ENCODE measurements around the gene VPS4A.
"Not testable (repeated sequence)": the region's sequence is repeated elsewhere in the genome, so short reads cannot be mapped to it uniquely, and the experiment has no call there.

The VPS4A gene

GRCh38 chr16:69310653-69311532, at the start of gene VPS4A:
VPS4A (plus strand) TSS chr16:69311350; CDS start chr16:69311512, 162 bp downstream.
- peak; percentile 96 to 98 (median 96) for DNase-seq (ENCODE audit: low read depth in 2 of 3, low spot score in 1 of 3)

DNA sequence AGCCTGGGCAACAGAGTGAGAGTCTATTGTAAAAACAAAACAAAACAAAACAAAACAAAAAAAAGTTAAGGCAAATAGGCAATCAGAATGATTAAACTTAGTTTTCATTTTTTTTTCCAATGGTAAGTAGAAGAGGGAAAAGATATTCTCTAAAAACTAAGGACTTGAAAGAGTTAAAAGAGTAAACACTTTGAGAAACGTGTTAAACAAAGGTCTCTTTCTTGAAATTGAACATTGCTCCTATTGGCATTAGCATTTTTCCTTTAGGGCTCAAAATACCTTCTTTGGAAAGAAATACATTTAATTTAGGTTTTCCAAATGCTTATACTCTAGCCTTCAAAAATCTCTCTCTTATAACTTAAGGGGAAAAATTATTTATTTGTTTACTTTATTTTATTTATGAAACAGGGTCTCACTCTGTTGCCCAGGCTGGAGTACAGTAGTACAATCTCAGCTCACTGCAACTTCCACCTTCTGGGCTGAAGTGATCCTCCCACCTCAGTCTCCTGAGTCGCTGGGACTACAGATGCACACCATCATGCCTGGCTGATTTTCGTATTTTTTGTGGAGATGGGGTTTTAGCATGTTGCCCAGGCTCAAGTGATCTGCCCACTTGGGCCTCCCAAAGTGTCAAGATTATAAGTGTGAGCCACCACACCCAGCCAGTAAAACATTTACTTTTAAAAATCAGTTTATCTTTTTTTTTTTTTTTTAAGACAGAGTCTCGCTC, 44.7 kb upstream of the VPS4A start:
- no peak for DNase-seq (ENCODE audit: low read depth in 2 of 3, low spot score in 1 of 3)

GRCh38 chr16:69267633-69268032, 43.5 kb upstream of the VPS4A start:
- DNase-seq (ENCODE audit: low read depth in 2 of 3, low spot score in 1 of 3), result no peak

GRCh38 chr16:69270395-69270794, 40.8 kb upstream of the VPS4A start:
- no peak for DNase-seq (ENCODE audit: low read depth in 2 of 3, low spot score in 1 of 3)

- DNase-seq (ENCODE audit: low read depth in 2 of 3, low spot score in 1 of 3), result no peak
These were observed 40.3 kb upstream of the VPS4A start for GRCh38 chr16:69270831-69271230.

- DNase-seq (ENCODE audit: low read depth in 2 of 3, low spot score in 1 of 3), result no peak
These were observed 38.1 kb upstream of the VPS4A start for GRCh38 chr16:69273009-69273408.

DNA sequence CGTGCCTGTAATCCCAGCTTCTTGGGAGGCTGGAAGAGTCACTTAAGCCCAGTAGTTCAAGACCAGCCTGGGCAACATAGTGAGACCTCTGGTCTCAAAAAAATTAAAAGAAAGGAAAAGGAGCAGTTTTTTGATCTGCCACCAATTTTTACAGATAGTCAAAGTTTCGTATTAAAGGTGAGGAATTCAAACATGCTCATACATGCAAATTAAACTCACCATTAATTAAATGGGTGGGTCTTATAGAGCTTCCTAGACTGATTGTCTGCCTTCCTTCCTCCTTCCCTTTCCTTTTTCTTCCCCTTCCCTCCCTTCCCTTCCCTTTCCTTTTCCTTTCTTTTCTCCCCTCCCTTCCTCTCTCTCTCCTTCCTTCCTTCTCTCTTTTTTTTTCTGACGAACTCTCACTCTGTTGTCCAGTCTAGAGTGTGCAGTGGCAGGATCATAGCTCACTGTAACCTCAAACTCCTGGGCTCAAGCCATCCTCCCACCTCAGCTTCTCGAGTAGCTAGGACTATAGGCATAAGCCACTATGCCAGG, 36.4 kb upstream of the VPS4A start:
- DNase-seq (ENCODE audit: low read depth in 2 of 3, low spot score in 1 of 3), result no peak

DNA sequence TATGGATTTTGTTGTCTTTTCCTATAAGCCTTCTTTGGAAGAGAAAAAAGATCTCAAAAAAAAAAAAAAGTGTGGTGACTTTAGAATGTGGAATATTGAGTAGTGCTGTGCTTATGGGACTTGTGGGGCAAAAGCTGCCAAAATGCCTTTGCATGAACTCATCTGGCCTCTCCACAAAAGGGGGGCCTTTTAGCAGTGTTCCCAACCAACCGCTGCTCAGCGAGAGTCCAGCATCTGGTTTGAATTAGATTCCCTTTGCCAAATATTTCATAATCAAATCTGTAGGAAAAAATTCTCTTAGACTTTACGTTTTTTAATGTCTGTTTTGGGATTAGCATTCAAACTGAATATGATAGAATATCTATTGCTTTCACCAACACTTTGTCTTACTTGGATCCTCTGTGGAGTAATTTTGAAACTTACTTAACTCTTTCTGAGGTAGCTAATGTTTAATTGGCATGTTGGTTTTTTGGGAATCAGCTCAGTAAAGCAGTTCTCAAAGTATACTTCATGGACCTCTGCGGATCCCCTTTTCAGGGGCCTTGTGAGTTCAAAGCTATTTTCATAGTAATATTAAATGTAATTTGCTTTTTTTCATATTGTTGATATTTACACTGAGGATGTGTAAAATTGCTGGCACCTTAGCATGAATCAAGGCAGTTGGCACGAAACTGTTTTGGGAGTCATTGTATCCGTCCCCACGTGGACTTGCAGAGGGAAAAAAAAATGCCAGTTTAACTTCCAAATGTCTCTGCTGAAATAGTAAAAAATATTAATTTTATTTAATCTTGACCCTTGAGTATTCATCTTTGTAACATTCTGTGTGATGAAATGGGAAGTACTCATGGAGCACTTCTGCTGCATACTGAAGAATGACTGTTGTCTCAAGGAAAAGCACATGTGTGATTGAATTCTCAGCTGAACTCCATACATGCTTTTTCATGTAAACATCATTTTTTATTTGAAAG, 34.7 kb upstream of the VPS4A start:
- no peak for DNase-seq (ENCODE audit: low read depth in 2 of 3, low spot score in 1 of 3)

DNA sequence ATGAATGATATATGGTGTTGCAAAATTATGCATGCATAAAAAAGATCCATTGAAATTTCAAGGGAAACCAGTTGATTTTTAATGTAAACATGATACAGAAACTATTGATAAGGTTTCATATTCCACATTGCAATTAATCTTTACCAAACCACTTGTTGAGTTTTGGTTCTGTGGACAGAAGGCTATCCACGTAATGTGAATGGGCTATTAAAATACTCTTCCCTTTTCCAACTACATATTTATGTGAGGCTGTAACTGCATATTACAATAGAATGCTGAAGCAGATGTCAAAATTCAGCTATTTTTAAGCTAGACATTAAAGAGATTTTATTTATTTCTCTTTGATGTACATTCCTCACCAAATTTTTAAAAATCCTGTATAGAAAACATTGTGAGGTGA, 33.7 kb upstream of the VPS4A start:
- no peak for DNase-seq (ENCODE audit: low read depth in 2 of 3, low spot score in 1 of 3)

GRCh38 chr16:69283851-69284250, 27.3 kb upstream of the VPS4A start:
- DNase-seq (ENCODE audit: low read depth in 2 of 3, low spot score in 1 of 3), result no peak

DNA sequence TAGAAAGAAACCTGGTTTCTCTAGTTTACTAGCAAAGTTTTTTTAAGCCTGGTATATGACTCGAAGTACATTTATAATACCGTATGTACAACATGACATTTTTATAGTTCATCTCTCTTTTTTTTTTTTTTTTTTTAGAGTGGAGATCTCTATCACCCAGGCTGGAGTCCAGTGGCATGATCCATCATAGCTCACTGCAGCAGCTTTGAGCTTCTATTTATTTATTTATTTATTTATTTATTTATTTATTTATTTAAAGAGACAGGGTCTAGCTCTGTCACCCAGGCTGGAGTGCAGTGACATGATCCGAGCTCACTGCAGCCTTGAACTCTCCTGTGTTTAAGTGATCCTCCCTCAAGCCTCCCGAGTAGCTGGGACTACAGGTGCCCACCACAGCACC, 25.9 kb upstream of the VPS4A start:
- no peak for DNase-seq (ENCODE audit: low read depth in 2 of 3, low spot score in 1 of 3)

- DNase-seq (ENCODE audit: low read depth in 2 of 3, low spot score in 1 of 3), result peak in 2 of 3 donors; percentile 5 to 64
These were observed 24.0 kb upstream of the VPS4A start for GRCh38 chr16:69286941-69287713.

- DNase-seq (ENCODE audit: low read depth in 2 of 3, low spot score in 1 of 3), result not testable (repeated sequence)
These were observed 19.5 kb upstream of the VPS4A start for GRCh38 chr16:69291657-69292056.

DNA sequence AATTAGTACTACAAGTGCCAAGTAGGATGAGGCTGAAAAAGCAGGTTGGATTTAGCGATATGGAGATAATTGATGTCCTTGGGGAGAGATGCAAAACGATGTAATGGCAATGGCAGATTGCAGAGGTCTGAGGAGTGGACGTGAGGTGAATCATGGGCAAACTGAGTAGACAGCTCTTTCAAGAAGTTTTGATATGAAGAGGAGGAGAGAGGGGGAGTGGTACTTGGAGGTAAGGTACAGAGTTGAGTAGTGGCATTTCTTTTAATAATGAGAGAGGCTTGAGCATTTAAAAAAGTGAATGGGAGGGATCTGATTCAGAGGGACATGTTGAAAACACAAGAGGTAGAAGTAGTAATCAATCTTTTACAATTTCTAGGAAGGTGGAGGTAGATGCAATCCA, 17.7 kb upstream of the VPS4A start:
- no peak for DNase-seq (ENCODE audit: low read depth in 2 of 3, low spot score in 1 of 3)

DNA sequence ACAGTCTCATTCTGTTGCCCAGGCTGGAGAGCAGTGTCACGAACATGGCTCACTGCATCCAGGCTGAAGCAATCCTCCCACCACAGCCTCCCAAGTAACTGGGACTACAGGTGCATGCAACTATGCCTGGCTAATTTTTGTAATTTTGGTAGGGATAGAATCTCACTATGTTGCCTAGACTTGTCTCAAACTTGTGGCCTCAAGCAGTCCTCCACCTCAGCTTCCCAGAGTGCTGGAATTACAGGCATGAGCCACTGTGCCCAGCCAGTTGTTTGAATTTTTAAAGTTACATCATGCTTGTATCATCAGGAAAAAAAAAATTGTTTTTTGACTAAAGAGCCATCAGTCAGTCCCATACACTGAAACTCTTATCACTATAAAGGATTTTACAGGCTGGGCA, 17.1 kb upstream of the VPS4A start:
- DNase-seq (ENCODE audit: low read depth in 2 of 3, low spot score in 1 of 3), result no peak

DNA sequence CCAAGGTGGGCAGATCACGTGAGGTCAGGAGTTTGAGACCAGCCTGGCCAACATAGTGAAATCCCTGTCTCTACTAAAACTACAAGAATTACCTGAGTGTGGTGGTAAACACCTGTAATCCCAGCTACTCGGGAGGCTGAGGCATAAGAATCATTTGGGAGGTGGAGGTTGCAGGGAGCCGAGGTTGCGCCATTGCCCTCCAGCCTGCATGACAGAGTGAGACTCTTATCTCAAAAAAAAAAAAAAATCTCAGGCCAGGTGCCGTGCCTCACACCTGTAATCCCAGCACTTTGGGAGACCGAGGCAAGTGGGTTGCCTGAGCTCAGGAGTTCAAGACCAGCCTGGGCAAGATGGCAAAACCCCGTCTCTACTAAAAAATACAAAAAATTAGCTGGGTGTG, 14.4 kb upstream of the VPS4A start:
- not testable (repeated sequence) for DNase-seq (ENCODE audit: low read depth in 2 of 3, low spot score in 1 of 3)

DNA sequence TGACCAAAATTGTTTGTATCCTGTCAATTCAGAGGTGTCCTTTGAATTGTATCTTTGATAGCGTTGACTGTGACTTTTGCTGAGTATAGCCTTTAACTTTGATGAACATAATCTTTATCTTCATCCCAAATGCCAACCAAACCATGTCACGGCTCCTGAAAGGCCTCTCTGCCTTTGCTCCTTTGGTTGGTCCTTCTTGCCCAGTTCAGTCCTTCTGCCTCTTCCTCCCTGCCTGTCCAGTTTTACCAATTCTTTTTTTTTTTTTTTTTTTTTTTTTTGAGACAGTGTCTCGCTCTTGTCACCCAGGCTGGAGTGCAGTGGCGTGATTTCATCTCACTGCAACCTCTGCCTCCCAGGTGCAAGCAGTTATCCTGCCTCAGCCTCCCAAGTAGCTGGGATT, 12.9 kb upstream of the VPS4A start:
- no peak for DNase-seq (ENCODE audit: low read depth in 2 of 3, low spot score in 1 of 3)

DNA sequence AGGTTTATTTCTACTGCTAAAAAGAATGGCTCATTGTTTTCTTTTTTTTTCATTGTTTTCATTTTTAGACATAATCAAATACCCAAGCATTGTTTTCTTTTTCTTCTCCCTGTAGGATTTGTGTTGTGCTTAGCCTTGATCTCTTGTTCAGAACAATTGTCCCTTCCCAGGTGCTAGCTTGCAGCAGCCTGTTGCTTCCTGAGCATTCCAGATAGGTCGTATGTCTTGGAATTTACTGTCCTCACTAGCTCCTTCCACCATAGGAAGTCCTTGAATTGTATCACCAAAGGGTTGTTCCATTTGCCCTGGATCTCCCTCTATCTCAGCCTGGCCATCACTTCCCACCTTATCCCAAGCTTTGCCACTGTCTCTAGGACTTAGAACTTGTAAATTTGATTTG, 10.0 kb upstream of the VPS4A start:
- no peak for DNase-seq (ENCODE audit: low read depth in 2 of 3, low spot score in 1 of 3)

GRCh38 chr16:69301861-69302260, 9.3 kb upstream of the VPS4A start:
- DNase-seq (ENCODE audit: low read depth in 2 of 3, low spot score in 1 of 3), result no peak

DNA sequence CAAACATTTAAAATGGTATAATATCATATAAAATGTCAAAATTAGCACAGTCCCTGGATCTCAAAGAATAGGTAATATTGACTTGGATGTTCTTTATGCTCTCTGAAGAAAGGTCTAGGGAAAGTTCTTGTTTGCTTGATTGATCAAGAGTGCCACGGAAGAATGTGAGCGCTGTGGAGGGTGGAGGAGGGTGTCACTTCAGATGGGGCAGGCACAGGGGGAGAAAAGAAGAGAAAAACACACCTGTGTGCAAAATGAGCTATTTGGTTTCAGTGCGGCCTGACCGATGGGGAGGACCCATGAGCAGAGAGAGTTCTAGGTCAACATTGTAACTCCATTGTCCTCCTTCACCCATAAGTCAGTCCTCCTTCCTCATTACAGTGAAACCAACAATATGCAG, 8.8 kb upstream of the VPS4A start:
- DNase-seq (ENCODE audit: low read depth in 2 of 3, low spot score in 1 of 3), result no peak

Measured in stimulated activated CD4-positive, alpha-beta T cell treated with anti-CD3 and anti-CD28 coated beads, Interleukin-12 subunit alpha, Interleukin-12 subunit beta, amount 100 ng/mL, for 48 hours (primary cell).